NCI-H2107 (cell line): ENCODE measurements around the gene C16orf87.
A peak's percentile ranks its signal among the peaks of the same experiment; 100 is the strongest.

Experiments
- DNase-seq: peaks from one replicate; lab custom pipeline; 2025; lab: John Stamatoyannopoulos, UW

Gene C16orf87

GRCh38 chr16:46757339-46758050 is 73.5 kb downstream of the C16orf87 start:
- DNase-seq, result peak; percentile 57

DNA sequence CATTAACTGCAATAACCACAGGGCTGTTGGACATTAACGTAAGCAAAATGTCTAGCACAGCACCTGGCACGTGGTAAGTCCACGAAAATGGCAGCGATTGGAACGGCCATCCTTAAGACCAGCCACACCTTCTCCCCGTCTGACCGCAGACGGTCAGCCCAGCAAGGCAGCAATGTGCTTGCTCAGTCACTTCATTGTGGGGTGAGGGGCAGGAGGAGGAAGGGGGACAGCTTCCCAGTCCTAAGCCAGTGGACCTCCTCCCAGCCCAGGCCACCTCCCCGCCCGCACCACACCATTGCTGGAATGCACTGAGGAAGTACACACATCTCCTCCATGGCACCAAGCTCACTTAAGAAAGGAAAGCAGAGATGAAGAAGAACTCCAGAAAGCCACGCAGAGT is 74.2 kb downstream of the C16orf87 start:
- DNase-seq, result no peak

DNA sequence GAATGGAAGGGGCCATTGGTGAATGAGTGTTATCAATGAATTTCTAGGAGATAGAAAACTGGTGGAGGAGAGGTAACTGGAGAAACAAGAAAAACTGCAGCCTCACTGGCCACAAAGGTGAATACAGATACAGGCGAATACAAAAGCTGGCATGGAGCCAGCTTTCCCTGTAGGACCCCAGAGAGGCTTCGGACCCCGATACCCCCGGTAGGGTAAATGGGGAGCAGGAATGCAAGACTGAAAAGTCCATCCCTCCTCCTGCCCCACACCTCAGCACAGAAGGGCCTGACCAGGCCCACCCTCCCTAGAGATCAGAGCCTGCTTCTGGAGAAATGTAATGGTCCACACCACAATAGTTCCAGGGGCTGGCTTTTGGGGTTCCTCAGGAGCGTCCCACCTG is 78.0 kb downstream of the C16orf87 start:
- no peak for DNase-seq

DNA sequence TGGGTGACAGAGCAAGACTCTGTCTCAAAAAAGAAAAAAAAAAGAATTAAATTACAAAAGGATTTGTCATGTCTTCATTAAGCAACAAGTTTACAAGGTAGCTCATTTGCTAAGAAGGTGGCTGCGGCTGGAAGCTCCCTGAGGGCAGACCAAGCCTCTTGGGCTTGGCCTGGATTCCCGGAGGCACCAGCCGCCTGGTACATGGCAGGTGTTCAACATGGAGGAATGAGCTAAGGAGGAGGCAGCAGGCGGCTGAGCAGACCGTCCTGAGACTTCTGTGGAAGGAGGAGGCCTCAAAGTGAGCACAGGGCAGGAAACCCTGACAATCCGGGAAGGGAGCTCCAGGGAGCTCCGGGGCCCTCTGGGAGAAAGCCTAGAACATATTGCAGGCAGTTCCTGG is 79.6 kb downstream of the C16orf87 start:
- DNase-seq, result no peak

DNA sequence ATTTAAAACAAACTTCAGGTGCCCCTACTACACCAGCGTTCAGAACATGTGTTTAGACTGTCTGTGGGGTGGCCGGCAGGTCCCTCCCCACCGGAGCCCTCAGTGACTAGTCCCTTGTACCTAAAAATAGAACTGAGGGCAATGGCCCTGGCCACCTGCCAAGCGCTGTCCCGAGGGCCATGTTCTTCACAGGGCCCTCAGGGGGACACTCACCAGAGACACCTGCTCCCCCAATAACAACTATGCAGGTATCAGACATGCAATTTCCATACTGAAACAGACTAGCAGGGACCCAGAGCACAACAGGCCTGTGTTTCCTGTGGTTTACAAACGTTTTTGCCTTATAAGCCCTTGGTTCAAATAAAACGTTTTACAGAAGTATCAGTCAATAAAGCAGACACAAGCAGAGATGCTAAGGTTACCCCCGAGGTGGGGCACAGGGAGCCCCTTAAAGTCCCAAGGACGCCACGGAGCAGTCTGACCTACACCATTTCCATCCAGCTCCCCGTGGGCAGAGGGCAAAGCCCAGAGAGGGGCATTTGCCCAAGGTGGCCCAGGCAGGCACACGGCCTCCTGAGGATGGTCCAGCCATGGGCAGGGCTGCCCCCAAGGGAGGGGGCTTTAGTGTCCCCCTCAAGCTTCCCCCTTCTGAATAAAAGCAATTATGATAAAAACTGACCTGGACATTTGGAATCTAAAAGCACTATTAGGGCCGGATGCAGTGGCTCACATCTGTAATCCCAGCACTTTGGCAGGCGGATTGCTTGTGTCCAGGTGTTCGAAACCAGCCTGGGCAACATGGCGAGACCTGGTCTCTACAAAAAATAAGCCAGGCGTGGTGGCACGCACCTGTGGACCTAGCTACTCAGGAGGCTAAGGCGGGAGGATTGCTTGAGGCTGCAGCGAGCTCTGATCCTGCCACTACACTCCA is 81.9 kb downstream of the C16orf87 start:
- peak; percentile 47 for DNase-seq

GRCh38 chr16:46747777-46748651 is 83.0 kb downstream of the C16orf87 start, which contains the start of gene MYLK3:
TSS of gene MYLK3 (minus strand) at chr16:46748344. CDS start at chr16:46748193, 151 bp downstream.
- DNase-seq, result no peak

- no peak for DNase-seq
Observed at GRCh38 chr16:46746821-46747776, 83.9 kb downstream of the C16orf87 start.
